A673 (cell line): ENCODE results near the gene ESM1.
A peak's percentile ranks its signal among the peaks of the same experiment; 100 is the strongest.

Source experiments
- EZH2 ChIP-seq: fragments of 200-600 bp; sonication (generic); IDR thresholded peaks from 2 replicates; pipeline ENCODE4 v1.6.1; 2017; ENCODE audit warnings: borderline replicate concordance, low read depth, mild to moderate bottlenecking, mixed read lengths, antibody characterized with exemption, low read length; ENCODE audit not compliant: poor library complexity, severe bottlenecking
- TF ChIP-seq, protein P1 (sequence below): fragments of 300-800, 200-600 bp; sonication (generic); conservative IDR thresholded peaks from 2 replicates; pipeline ENCODE4 v1.5.1; 2017; ENCODE audit warnings: low read depth, mild to moderate bottlenecking, antibody characterized with exemption, low read length, moderate library complexity, mixed read lengths

DNA sequence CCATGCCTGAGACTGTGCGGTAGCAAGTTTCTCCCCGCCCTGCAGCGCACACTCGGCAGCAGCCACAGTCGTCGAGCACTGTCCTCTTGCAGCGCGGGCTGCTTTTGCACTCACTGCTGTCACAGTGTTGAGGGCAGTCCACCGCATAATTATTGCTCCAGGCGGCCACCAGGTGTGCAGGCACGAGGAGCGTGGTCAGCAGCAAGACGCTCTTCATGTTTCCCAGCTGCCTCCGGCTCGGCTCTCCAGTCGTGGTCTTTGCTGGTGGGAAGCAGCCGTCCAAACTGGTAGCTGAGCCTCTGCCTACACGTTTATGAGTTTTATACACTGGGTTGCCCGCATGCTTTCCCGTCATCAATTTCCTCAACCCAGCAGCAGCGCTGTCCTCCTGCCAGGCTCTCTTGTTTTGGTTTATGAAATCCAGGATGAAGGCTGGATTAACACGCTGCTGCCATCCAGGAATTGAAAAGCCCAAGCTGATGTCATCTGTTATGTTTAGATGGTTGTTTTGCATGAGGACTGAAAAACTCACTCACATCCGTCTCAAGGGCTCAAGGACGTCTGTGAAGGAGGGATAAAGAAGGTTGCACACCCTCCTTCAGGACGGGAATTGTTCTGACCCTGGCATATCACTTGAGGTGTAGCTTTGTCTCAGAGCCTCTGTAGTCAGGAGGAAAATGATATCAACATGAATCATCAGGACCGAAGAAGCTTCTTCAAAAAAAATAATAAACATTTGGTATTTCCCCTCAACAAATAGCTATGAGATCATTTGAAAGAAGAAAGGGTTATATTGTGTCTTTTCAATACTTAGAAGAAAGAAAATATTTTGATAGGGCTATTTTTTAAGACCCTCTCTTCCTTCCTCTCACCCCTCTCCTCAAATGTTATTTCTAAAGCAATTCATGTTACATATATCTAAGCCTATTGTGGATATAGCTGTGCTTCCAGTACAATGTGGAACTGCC, at the start of gene ESM1:
- TF ChIP-seq, protein P1, sequence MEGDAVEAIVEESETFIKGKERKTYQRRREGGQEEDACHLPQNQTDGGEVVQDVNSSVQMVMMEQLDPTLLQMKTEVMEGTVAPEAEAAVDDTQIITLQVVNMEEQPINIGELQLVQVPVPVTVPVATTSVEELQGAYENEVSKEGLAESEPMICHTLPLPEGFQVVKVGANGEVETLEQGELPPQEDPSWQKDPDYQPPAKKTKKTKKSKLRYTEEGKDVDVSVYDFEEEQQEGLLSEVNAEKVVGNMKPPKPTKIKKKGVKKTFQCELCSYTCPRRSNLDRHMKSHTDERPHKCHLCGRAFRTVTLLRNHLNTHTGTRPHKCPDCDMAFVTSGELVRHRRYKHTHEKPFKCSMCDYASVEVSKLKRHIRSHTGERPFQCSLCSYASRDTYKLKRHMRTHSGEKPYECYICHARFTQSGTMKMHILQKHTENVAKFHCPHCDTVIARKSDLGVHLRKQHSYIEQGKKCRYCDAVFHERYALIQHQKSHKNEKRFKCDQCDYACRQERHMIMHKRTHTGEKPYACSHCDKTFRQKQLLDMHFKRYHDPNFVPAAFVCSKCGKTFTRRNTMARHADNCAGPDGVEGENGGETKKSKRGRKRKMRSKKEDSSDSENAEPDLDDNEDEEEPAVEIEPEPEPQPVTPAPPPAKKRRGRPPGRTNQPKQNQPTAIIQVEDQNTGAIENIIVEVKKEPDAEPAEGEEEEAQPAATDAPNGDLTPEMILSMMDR = no peak
- TF ChIP-seq EZH2 = peak; percentile 46
